Ishikawa (cell line): ENCODE data around the gene SPATA2.
A peak's percentile ranks its signal among the peaks of the same experiment; 100 is the strongest.

Experiments used
- CEBPB ChIP-seq: IDR thresholded peaks from 2 replicates; pipeline ENCODE4 v1.6.1; 2012
- CREB1 ChIP-seq: IDR thresholded peaks from 2 replicates; pipeline ENCODE4 v1.6.1; 2012; ENCODE audit warnings: low read depth
- EGR1 ChIP-seq: IDR thresholded peaks from 2 replicates; pipeline ENCODE4 v1.6.1; 2012
- EP300 ChIP-seq: IDR thresholded peaks from 2 replicates; pipeline ENCODE4 v1.6.1; 2012; ENCODE audit warnings: borderline replicate concordance
- FOXM1 ChIP-seq: IDR thresholded peaks from 2 replicates; pipeline ENCODE4 v1.6.1; 2012; ENCODE audit warnings: low read depth, borderline replicate concordance
- NFIC ChIP-seq: IDR thresholded peaks from 2 replicates; pipeline ENCODE4 v1.6.1; 2012
- RAD21 ChIP-seq: IDR thresholded peaks from 2 replicates; pipeline ENCODE4 v1.6.1; 2012; ENCODE audit warnings: low read depth
- TAF1 ChIP-seq: IDR thresholded peaks from 2 replicates; pipeline ENCODE4 v1.6.1; 2012; ENCODE audit warnings: low read depth, mild to moderate bottlenecking
- TCF12 ChIP-seq: IDR thresholded peaks from 2 replicates; pipeline ENCODE4 v1.6.1; 2012; ENCODE audit warnings: low read depth
- TEAD4 ChIP-seq: IDR thresholded peaks from 2 replicates; pipeline ENCODE4 v1.6.1; 2012
- YY1 ChIP-seq: IDR thresholded peaks from 2 replicates; pipeline ENCODE4 v1.6.1; 2012; ENCODE audit warnings: low read depth
- ZBTB7A ChIP-seq: IDR thresholded peaks from 2 replicates; pipeline ENCODE4 v1.6.1; 2012; ENCODE audit warnings: low read depth
- TF ChIP-seq, protein P1 (sequence below): IDR thresholded peaks from 2 replicates; pipeline ENCODE4 v1.6.1; 2012
- TF ChIP-seq, protein P2 (sequence below): IDR thresholded peaks from 2 replicates; pipeline ENCODE4 v1.6.1; 2012
- TF ChIP-seq, protein P3 (sequence below): IDR thresholded peaks from 2 replicates; pipeline ENCODE4 v1.6.1; 2012; ENCODE audit warnings: low read depth, mild to moderate bottlenecking

SPATA2 gene

DNA sequence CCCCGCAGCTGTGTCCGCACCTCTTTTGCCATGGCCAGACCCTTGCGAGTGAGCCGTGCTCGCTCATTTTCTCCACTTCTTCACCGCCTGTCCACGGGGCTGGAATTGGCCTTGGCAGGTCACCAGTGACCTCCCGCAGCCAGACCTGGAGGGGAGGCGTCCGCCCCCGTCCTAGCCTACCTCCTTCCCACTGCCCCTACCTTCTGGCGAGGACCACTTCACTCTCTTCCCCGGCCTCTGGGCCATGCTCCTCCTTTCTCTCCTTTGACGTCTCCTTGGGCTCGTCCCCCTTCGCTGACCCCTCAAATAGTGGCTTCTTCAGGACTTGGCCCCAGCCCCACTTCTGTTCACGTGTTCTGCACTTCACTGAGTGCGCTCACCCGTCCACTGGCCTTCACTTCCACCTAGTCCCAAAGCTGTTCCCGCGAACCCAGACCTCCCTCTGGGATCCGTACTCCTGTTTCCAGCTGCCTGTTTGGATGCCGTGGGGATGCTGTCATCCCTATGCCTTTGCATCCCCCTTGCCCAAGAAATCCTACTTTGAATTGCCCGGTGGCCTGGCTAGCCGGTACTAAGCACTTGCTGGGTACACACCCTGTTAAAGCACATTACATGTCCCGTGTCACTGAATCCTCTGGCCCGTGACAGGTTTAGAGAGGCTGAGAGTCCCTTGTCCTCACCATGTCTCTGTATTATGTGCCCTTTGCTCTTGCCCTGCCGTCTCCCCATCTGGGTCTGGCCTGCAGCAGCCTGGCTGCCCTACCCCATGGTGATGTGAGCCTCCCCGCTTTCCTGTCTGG is 33.0 kb downstream of the SPATA2 start:
- no peak for TF ChIP-seq CEBPB
- TF ChIP-seq CREB1 = no peak
- TF ChIP-seq TCF12 = no peak

GRCh38 chr20:49880724-49881445 is 34.4 kb downstream of the SPATA2 start:
- no peak for TF ChIP-seq CEBPB
- TF ChIP-seq, protein P1, sequence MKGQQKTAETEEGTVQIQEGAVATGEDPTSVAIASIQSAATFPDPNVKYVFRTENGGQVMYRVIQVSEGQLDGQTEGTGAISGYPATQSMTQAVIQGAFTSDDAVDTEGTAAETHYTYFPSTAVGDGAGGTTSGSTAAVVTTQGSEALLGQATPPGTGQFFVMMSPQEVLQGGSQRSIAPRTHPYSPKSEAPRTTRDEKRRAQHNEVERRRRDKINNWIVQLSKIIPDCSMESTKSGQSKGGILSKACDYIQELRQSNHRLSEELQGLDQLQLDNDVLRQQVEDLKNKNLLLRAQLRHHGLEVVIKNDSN = peak; percentile 41; the same call in 1 of the 2 replicates

DNA sequence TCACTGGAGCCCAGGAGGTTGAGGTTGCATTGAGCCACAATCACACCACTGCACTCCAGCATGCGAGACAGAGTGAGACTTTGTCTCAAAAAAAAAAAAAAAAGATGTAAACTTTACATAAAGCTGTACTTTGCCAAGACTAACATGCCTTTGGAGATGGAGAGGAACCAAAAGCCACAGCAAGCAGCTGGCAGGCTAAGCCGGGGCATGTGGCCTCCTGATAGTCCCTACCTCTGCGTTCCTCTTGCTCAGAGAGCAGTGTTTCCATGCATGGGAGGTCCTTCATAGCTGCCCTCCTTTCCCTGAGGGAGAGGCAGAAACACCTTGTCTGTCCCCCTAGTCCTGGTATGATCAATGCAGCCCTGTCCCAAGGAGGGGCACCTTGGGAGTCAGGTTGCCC is 35.2 kb downstream of the SPATA2 start:
- TF ChIP-seq TEAD4 (no peak), TCF12 (no peak), EP300 (no peak), TAF1 (no peak)

- TF ChIP-seq RAD21 = no peak
- no peak for TF ChIP-seq TCF12
- TF ChIP-seq, protein P1 = no peak
- no peak for TF ChIP-seq CEBPB
- TF ChIP-seq, protein P2, sequence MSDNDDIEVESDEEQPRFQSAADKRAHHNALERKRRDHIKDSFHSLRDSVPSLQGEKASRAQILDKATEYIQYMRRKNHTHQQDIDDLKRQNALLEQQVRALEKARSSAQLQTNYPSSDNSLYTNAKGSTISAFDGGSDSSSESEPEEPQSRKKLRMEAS = no peak
- no peak for TF ChIP-seq TEAD4
- TF ChIP-seq EGR1 = no peak
- no peak for TF ChIP-seq EP300
- TF ChIP-seq, protein P3, sequence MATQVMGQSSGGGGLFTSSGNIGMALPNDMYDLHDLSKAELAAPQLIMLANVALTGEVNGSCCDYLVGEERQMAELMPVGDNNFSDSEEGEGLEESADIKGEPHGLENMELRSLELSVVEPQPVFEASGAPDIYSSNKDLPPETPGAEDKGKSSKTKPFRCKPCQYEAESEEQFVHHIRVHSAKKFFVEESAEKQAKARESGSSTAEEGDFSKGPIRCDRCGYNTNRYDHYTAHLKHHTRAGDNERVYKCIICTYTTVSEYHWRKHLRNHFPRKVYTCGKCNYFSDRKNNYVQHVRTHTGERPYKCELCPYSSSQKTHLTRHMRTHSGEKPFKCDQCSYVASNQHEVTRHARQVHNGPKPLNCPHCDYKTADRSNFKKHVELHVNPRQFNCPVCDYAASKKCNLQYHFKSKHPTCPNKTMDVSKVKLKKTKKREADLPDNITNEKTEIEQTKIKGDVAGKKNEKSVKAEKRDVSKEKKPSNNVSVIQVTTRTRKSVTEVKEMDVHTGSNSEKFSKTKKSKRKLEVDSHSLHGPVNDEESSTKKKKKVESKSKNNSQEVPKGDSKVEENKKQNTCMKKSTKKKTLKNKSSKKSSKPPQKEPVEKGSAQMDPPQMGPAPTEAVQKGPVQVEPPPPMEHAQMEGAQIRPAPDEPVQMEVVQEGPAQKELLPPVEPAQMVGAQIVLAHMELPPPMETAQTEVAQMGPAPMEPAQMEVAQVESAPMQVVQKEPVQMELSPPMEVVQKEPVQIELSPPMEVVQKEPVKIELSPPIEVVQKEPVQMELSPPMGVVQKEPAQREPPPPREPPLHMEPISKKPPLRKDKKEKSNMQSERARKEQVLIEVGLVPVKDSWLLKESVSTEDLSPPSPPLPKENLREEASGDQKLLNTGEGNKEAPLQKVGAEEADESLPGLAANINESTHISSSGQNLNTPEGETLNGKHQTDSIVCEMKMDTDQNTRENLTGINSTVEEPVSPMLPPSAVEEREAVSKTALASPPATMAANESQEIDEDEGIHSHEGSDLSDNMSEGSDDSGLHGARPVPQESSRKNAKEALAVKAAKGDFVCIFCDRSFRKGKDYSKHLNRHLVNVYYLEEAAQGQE = no peak
- TF ChIP-seq FOXM1 = no peak
- no peak for TF ChIP-seq CREB1
- no peak for TF ChIP-seq NFIC
- no peak for TF ChIP-seq ZBTB7A
- no peak for TF ChIP-seq YY1
- no peak for TF ChIP-seq TAF1
Observed at GRCh38 chr20:49878977-49879376, 36.4 kb downstream of the SPATA2 start.

- TF ChIP-seq TCF12 (no peak), CEBPB (no peak)
Observed at GRCh38 chr20:49877386-49877921, 37.9 kb downstream of the SPATA2 start.

DNA sequence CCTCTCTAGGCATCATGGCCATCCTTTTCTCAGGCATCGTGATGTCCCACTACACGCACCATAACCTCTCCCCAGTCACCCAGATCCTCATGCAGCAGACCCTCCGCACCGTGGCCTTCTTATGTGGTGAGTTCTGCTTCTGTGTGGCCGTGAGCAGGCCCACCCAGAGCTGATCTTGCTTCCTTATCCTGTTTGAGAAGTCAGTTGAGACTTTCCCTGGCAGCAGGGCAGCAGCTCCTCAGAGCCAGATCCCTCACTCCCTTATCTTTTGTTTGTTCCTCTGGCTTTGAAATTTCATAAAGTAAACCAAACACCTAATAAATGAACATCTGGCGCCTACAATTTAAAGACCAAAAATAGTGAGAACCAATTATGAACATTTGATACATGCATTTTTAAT is 40.6 kb downstream of the SPATA2 start:
- TF ChIP-seq EP300 (no peak), TAF1 (no peak), NFIC (no peak), YY1 (no peak)
- TF ChIP-seq, protein P1 = no peak

DNA sequence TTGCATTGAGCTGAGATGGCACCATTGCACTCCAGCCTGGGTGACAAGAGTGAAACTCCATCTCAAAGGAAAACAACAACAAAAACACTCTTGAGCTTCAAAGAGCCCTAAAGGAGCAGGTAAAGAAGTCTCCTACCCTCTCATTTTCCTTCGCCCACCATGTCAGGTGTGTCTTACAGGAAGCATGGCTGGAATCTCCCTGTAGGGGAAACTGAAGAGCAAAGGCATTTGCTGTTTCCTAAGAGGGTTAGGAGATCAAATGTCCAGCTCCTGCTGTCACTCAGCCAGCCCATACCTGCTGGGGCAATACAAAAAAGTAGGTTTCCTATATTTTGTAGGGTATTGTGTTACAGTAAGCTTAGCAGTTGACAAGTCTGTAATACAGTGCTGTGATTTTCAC is 43.3 kb downstream of the SPATA2 start:
- TF ChIP-seq YY1 (no peak), CEBPB (peak; percentile 46; the same call in 1 of the 2 replicates), TCF12 (no peak), RAD21 (no peak)

GRCh38 chr20:49871391-49871948 is 43.9 kb downstream of the SPATA2 start:
- TF ChIP-seq EP300 = no peak
- TF ChIP-seq, protein P1 = no peak
- no peak for TF ChIP-seq TAF1
- TF ChIP-seq ZBTB7A = no peak
- TF ChIP-seq, protein P3 = no peak
- no peak for TF ChIP-seq NFIC
